AML-193 (cell line): Measurements from ENCODE around the gene RBM11.
A peak's percentile ranks its signal among the peaks of the same experiment; 100 is the strongest.
"Not testable (repeated sequence)": the region's sequence is repeated elsewhere in the genome, so short reads cannot be mapped to it uniquely, and the experiment has no call there.

ENCODE experiments used
- DNase-seq, 2 experiments: peaks; one replicate each; lab custom pipeline; 2025; lab: John Stamatoyannopoulos, UW

RBM11 gene, protein sequence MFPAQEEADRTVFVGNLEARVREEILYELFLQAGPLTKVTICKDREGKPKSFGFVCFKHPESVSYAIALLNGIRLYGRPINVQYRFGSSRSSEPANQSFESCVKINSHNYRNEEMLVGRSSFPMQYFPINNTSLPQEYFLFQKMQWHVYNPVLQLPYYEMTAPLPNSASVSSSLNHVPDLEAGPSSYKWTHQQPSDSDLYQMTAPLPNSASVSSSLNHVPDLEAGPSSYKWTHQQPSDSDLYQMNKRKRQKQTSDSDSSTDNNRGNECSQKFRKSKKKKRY

DNA sequence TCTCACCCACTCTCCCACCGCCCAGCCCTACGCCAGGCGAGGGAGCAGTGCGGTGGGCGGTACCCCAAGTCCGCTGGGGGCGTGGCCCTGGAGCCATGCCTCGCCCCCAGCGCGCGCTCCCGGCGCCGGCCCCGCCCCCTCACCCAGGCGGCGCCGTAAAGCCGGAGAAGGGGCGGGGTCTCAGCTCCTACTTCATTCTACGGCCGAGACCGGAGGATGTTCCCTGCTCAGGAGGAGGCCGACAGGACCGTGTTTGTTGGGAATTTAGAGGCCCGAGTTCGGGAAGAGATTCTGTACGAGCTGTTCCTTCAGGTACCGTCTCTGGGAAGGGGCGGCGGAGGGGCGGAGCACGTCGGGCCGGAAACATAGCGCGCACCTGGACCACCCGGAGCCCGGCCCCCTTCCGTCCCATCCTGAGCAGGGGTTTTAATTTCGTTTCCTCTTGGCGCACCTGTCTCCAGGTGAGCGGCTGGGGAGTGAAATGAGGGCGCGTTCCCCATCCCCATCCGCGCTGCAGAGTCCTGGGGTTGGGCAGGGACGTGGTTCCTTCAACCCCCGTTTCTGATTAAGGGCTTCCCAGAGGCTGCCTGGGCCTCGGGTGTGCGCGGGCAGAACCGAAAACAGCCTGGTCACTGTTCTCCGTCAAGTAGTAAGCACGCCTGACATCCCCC, at the start of gene RBM11:
TSS of gene RBM11 (plus strand) at position 187 of the 671 bp plus-strand sequence. CDS start at position 217, 30 bp downstream.
- no peak for DNase-seq

DNA sequence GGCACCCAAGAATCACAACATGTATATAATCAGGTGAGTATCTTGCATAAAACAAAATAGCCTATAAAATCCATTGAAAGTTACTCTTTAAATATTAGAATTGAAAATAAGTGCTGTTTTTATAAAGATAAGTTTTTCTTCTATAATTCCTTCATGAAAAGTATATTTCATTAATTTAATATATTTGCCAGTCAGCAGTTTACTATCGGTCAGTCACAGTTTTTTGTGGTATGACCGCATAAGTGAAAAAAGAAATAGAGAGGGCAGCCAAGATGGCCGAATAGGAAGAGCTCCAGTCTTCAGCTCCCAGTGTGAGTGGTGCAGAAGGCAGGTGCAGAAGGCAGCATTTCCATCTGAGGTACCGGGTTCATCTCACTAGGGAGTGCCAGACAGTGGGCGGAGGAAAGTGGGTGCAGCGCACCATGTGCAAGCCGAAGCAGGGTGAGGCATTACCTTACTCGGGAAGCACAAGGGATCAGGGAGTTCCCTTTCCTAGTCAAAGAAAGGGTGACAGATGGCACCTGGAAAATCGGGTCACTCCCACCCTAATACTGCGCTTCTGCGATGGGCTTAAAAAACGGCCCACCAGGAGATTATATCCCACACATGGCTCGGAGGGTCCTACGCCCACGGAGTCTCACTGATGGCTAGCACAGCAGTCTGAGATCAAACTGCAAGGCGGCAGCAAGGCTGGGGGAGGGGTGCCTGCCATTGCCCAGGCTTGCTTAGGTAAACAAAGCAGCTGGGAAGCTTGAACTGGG, 49.3 kb upstream of the RBM11 start:
- not testable (repeated sequence) for DNase-seq

DNA sequence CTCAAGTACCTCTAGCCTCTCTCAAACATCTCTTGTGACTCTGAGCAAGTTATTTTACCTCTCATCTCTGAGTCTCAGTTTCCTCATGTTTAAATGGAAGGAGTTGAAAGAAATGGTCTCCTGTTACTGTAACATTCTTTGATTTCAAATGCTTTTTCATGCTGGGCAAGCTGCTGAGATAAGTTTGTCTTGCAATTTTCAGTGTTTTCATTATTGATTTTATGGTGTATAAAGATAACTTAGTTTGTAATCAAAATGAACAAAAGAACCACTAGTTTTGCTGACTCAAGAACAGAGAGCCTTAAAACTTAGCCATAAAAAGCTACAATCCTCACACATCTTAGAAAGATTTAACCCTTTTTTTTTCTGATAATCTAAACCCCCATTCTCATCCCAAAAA, 9.7 kb upstream of the RBM11 start:
- DNase-seq = no peak

DNA sequence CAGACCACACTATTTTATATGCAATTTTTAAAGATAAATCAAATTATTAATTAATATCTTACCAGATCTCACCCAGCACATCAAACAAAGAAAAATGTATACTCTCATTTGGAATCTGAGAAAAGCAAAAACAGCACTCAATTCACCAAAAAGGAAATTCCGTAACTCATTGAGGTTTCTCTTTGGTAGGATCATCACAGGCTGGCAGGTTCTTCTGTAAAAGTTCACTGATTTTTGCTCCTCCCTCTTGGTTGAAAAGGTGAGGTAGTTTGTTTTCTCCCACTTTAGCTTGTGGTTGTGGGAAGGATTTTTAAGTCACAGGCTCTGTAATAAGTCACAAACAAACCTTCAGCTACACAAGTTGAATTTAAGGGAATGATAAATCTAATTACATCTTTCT, 5.2 kb upstream of the RBM11 start, which contains the start of gene LIPI:
TSS of gene LIPI (minus strand) at position 218 of the 400 bp plus-strand sequence. CDS start at position 108, 110 bp downstream.
- DNase-seq = no peak

DNA sequence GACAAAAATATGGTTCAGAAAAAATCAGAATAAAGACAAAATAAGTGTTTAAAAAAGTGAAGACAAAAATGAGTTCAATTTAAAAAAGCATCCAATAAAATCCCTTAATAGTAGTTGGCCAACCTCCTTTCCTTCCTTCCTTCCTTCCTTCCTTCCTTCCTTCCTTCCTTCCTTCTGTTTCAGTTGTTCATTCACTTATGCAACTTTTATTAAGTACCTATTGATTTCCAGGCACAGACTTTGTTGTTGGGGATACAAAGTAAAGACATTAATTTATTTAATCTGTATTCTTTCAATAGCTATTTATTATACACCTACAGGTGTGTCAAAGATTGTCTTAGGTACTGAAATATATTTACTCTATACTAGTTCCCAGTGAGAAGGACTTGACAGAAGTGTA, 2.8 kb upstream of the RBM11 start:
- no peak for DNase-seq

DNA sequence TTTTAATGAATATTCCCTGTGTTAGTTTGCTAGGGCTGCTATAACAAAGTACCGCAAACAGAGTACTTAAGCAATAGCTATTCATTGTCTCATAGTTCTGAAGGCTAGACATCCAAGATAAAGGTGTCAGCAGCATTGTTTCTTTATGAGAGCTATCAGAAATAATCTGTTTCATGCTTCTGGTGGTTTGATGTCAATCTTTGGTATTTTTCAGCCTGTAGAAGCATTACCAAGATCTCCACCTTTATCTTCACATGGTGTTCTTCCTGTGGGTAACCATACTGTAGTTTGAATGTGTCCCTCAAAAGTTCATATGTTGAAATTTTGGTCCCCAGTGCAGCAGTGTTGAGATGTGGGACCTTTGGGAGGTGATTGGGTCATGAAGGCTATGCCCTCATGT, 7.4 kb downstream of the RBM11 start:
- DNase-seq = no peak

DNA sequence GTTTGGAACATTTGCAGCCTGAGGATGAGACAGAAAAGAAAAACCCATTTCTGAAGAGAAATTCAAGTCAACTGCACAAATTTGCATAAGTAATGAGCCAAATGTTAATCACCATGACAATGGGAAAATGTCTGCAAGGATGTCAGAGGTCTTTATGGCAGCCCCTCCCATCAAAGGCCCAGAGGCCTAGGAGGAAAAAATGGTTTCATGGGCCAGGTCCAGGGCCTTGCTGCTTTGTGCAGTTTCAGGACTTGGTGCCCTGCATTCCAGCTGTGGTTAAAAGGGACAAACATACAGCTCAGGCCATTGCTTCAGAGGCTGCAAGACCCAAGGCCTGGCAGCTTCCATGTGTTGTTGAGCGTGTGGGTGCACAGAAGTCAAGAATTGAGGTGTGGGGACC, 13.4 kb downstream of the RBM11 start:
- no peak for DNase-seq

DNA sequence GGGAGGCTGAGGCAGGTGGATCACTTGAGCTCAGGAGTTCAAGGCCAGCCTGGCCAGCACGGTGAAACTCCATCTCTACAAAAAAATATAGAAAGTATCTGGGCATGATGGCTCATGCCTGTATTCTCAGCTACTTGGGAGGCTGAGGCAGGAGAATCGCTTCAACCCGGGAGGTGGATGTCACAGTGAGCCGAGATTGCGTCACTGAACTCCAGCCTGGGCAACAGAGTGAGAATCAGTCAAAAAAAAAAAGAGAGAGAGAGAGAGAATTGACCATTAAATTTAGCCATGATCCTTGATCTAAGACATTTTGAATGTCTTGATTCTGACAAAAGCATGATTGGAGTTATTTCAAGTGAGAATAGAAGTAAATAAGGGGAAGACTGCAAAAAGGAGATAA, 19.1 kb downstream of the RBM11 start:
- no peak for DNase-seq

DNA sequence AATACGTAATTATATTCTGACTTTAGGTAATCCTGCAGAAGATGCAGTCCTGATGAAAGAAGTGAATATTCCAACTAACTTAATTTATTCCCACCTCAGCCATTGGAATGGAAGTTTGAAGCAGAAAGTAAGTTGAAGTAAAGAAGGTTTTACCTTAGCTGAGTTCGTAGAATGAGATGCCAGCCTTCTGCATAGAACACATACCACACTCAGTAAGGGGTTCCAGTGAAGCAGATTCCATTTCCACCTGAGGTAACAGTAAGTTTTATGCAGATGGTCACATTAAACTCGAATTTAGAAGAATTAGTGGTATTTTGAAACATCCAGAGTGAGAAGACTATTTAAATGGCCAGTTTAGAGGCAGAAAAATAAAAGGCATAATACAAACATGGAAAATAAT, 20.2 kb downstream of the RBM11 start:
- no peak for DNase-seq

DNA sequence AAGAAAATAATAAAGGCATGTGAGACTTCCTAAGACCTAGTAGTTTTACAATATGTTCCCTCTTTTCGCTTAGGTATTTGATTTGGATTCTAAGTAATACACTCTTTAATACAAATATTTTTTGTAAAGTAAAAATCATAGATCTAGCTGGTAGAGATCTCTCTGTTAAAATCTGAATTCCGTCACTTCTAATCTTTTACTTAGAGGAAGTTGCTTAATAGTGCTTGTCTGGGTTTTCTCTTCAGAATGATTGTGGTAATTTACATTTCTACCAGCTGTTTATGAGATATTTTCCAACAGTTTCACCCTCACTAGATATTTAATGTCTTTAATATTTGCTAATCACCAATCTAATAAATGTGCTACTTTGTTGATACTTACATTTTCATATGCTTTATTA, 23.3 kb downstream of the RBM11 start:
- peak; percentile 10 to 16 for DNase-seq

DNA sequence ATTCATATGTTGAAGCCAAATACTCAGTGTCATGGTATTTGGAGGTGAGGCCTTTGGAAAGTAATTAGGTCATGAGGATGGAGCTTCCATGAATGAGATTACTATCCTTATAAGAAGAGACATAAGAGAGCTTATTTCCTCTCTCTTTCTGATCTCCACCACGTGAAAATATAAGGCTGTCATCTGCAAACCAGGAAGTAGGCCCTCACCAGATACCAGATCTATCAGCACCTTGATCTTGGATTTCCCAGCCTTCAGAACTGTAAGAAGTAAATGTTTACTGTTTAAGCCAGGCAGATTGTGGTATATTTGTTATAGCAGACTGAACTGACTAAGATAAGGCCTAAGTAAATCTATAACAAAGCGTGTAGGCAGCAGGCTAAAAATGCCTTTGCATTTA, 25.3 kb downstream of the RBM11 start:
- peak in 1 of 2 experiments; percentile 17 for DNase-seq

DNA sequence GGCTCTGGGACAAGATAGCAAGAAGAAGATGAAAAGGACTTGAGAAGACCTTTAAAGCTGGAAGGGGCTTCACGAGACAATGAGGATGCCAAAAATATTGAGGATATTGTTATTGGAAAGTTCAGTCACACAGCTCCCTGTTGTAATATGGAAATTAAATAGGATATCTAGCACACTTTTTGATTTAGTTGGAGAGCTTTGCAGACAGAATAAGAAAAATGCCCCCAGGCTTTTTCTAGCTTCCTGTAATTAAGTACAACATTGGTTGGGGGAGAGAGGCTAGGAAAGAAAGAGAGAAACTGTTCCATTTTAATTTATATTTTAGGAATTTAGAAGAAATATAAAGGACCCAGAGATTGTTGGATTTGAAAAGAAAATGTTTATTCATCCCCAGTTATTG, 27.5 kb downstream of the RBM11 start:
- no peak for DNase-seq

DNA sequence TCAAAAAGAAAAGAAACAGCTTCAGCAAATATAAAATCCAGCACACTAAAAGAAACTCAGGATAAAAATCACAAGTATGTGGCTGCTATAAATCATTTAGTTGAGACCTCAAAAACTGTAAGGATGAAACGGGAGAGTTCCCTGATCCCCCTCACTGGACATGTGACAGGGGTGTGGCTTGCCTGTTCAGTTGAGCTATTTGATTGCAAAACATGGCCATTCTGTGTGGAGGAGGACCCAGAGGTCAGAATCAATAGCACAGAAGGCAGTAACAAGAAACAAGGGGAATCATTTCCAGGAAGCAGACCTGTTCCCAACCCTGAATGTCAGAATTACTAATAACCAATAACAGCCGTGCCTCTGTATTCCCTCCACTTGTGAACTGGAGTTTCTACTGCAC, 27.9 kb downstream of the RBM11 start:
- DNase-seq = peak in 1 of 2 experiments; percentile 3

DNA sequence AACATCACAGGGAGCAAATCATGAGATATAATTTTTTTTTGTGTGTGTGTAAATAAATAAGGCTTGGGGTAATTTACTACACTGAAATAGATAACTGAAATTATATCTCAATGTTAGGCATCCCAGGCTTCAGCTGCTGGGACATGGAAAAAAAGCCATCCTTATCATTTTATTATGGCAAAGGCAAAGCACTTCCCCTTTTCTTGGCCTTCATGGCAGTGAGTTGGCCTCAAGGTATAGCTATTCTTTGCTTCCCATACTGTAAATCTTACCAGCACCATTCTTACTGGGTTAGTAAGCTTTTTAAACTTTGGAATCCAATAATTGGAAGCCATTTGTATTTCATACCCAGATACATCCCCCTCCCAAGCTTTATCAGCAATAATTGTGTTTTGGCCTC, 29.0 kb downstream of the RBM11 start:
- no peak for DNase-seq

DNA sequence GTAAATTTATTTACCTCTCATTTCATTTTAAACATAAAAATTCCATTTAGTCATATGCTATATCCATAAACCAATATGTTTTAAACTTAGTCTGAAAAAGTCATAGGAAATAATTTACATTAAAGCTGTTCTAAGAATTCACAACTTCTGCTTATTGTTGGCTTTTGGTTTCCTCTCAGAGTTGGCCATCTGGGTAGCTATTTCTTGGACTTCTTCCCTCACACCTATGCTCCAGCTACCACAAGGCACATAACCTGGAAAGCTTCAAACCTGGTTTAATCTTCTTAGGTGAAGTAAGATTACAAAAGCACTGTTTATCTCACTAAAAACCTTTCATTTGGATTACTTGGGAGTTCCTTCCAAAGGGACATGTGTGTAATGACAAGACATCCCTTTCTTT, 29.8 kb downstream of the RBM11 start:
- DNase-seq = no peak

DNA sequence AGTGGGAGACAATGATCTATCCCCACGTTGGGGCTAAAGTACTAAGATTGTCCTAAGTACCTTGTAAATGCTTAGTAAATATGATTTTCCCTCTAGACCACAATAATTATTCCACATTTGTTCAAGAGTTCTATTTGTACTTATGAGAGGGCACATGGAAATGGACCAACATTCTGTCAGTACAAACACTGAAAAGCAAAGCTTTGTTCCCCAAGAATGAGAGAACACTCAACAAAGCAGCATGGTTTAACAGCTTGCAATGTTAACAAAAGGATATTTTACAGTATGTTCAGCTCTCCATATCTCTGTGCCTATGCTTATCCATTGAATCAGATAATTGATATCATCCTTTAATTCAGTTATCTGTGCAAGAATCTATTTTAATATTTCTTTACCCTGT, 35.4 kb downstream of the RBM11 start:
- no peak for DNase-seq

DNA sequence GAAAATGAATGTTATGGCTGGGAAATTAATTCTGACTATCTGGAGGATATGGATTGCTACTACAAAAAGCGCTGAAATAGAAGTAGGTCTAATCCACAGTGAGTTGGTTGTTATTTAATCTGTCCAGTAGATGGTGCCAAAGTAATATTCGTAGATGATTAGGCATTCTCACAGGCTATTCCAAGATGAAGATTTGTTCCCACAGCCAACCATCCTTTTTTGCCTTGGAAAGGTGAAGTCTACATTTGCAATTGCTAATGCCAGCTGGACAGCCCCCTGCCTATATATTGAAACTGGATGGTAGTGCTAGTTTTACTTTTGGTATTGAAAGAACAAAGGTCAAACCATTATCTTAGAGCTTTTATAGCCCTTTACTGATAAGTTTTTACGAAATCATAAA, 43.8 kb downstream of the RBM11 start:
- peak; percentile 31 to 70 for DNase-seq

DNA sequence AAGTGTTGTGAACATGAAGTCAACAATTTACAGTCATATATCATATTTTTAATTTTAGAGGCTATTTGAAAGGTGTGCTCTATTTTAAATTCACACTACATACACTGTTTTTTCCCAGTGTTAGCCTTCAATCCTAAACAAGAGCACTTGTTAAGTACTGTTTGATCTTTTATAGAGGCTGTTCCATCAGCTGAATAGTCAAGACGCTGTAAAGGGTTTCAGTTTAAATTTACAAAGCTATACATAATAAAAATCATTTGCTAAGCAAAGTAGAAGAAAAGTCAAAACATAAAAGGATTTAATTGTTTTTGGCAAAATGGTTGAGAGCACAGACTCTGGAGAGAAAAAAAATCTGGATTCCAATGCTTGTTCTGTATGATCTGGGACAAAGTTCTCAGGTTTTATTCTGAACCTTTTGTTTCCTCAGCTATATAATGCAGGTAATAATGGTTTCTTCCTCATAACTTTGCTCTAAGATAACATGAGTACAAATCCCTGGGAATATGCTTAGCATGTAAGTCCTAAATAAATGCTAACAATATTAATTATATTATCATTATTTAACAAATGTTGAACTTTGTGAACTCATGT, 44.3 kb downstream of the RBM11 start:
- no peak for DNase-seq

DNA sequence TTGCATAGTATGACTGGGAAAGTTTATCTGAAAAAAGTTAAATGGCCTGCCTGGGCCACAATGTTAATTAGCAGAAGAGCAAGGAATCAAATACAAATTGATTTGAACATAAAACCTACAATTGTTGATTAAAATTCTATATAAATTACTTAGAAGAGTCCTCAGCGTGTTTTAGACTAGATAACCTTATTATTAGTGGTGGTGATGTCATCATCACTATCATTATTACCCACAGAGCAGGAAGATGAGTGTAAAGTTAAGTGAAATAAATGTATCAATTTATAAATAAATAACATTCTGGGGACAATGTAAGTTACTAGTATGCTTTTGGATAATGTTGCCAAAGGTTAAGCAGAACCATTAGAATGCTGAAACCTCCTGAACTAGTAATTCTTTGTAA, 46.1 kb downstream of the RBM11 start:
- no peak for DNase-seq

DNA sequence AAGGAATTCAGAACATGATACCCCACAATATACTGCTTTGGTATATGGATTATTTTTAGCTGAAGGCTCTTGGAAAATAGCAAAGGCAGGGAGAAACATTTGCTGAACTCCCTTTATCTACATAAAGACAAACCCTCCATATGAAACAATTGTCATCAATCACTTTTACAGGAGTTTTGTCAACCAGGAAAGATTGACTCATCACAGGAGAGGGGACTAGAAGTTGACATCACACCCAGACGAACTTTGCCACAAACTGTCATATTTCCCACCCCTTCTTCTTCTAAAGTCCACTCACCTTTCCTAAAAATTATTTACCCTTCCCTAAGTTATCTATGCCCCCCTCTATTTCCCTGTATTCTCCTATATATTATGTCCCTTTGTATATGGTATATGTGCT, 47.9 kb downstream of the RBM11 start:
- DNase-seq = no peak

DNA sequence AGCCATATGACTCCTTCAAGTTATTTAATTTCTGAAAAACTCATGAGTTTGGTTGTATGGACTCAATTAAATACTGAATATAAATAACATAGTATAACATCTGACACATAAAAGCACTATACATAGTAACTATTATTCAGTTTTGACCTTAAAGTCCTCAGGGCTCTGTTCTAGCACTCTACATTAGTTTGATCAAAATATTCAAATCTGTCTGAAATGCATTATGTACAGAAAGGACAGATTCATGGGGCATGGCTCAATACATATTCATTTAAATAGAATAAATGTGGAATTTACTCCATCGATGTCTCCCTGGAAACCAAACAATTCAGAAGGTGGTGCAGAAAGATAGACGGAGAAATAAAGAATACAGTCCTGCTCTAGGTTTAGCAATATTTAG, 49.1 kb downstream of the RBM11 start:
- DNase-seq = no peak

DNA sequence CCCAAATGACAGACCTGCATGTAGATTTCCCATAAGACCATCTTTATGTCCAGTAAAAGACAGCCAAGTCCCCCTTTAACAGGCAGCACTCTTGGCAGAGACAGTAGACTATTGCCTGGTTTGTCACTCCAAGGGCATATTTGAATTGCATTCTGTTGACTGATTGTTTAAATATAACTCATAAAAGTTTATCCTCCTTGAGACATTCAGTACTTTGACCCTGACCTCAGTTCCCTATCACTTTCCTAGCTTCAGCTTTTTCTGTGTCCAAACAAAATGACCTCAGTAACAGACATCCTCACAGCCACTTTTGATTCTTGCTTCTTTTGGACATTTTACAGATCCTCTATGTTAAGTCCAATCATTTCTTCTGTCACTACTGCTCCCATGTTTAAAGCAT, 51.1 kb downstream of the RBM11 start:
- DNase-seq = no peak

DNA sequence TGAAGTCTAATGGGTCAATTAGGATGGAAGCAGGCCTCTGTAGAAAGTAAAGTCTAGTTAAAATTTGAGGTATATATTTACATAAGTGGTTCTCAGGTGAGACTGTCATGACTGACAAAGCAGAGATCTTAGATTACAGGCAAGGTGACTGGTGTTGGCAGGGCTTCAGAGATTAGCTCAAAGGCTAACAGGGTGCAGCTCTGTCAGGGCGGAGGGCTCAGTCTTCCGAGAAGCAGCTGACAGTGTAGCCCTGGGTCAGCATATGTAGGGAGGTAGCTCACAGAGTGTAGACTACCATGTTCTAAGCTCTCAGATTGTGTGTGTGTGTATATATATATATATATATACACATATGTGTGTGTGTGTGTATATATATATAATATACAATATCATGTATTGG, 54.7 kb downstream of the RBM11 start:
- DNase-seq = no peak
